HepG2 (cell line): ENCODE measurements around the gene C1GALT1. TPM values are rescaled to one million over a fixed set of nuclear protein-coding genes. Genes with fewer than 3 reads are reported as not detected.

Experiments
- ATAC-seq: fragments of 200-7000 bp; cut with Tn5 transposase; 3 replicates; pipeline ENCODE4 v1.9.1; 2020; ENCODE audit warnings: mild to moderate bottlenecking, moderate library complexity
- BruUV-seq: library from RNA; stranded (reverse); fragments of 400-500 nt; replicated peaks from 2 replicates; lab custom pipeline; 2021; lab: Mats Ljungman, UMichigan
- CTCF ChIA-PET: fragments of 300-600 bp; formaldehyde crosslinking; extraction: SDS; loops from one replicate; lab custom pipeline; 2021; ENCODE audit warnings: low total read pairs, inconsistent platforms, low intra/inter-chr PET ratio; lab: Yijun Ruan, JAX
- POLR2A ChIA-PET: fragments of 350-600 bp; sonication (Branson Sonifier 250); formaldehyde crosslinking; loops from one replicate; lab custom pipeline; 2020; ENCODE audit warnings: antibody characterized with exemption, inconsistent platforms; lab: Yijun Ruan, JAX
- DNase-seq: peaks from one replicate; pipeline ENCODE4 v3.0.0-alpha.2; 2015; ENCODE audit warnings: low spot score
- FAIRE-seq: peaks from 3 replicates; lab custom pipeline; 2011; peaks lifted over from hg19 to GRCh38; lab: Jason Lieb, UNC
- H2AFZ ChIP-seq: one replicate; pipeline ENCODE4 v1.6.1; 2011; ENCODE audit warnings: low read length, inconsistent platforms
- H3K27ac ChIP-seq: fragments of 300-600 bp; 3 replicates; pipeline ENCODE4 v1.8.0; 2011; ENCODE audit warnings: mixed run types, mild to moderate bottlenecking, mixed read lengths, low read length, inconsistent platforms; ENCODE audit not compliant: insufficient read depth; ENCODE audit errors: extremely low read length
- H3K27me3 ChIP-seq, 2 experiments: fragments of 200-600 bp in 1 of 2; 2 replicates in 1 of 2; 3 replicates in 1 of 2; pipeline versions ENCODE4 v1.6.0 to v1.8.0; 2011; ENCODE audit warnings: low read length in 2 of 2, mild to moderate bottlenecking in 2 of 2, moderate library complexity in 2 of 2, inconsistent platforms in 1 of 2; ENCODE audit not compliant: insufficient read depth in 2 of 2, control insufficient read depth in 1 of 2
- H3K36me3 ChIP-seq, 2 experiments: fragments of 200-600 bp in 1 of 2; replicated peaks in 1 of 2; 2 replicates in 1 of 2; 3 replicates in 1 of 2; pipeline versions ENCODE4 v1.5.1 to v1.8.0; 2011; ENCODE audit warnings: low read length in 2 of 2, inconsistent platforms in 1 of 2; ENCODE audit not compliant: insufficient read depth in 2 of 2, control insufficient read depth in 1 of 2
- H3K4me1 ChIP-seq: 2 replicates; pipeline ENCODE4 v1.5.1; 2012; ENCODE audit warnings: low read length, inconsistent platforms; ENCODE audit not compliant: insufficient read depth
- H3K4me2 ChIP-seq: 2 replicates; pipeline ENCODE4 v1.6.0; 2011; ENCODE audit warnings: low read depth, low read length, inconsistent platforms
- H3K4me3 ChIP-seq, 3 experiments: fragments of 200-600 bp in 1 of 3; sonication (generic), shearing (Covaris generic) in 1 of 3; replicated peaks in 1 of 3; 2 replicates each; pipeline ENCODE4 v1.5.1; 2011 to 2016; ENCODE audit warnings: low read length in 3 of 3, inconsistent platforms in 2 of 3, low read depth in 2 of 3, mild to moderate bottlenecking in 2 of 3, control low read depth in 1 of 3, mixed read lengths in 1 of 3; ENCODE audit not compliant: insufficient read depth in 1 of 3
- H3K79me2 ChIP-seq: one replicate; pipeline ENCODE4 v1.6.1; 2011; ENCODE audit warnings: low read length, inconsistent platforms; ENCODE audit not compliant: insufficient read depth
- H3K9ac ChIP-seq: 2 replicates; pipeline ENCODE4 v1.6.0; 2011; ENCODE audit warnings: mild to moderate bottlenecking, low read depth, low read length, inconsistent platforms; ENCODE audit not compliant: insufficient read depth
- H3K9me3 ChIP-seq: 2 replicates; pipeline ENCODE4 v1.5.1; 2012; ENCODE audit warnings: mild to moderate bottlenecking, low read length
- H4K20me1 ChIP-seq: 2 replicates; pipeline ENCODE4 v1.6.0; 2011; ENCODE audit warnings: inconsistent platforms, mild to moderate bottlenecking, low read length, moderate library complexity; ENCODE audit not compliant: insufficient read depth
- ESRRA ChIP-seq: sonication (generic); formaldehyde crosslinking; IDR thresholded peaks from 2 replicates; pipeline ENCODE4 v1.5.1; 2020; ENCODE audit warnings: mild to moderate bottlenecking, low read depth, missing genetic modification reagents
- FOSL2 ChIP-seq: sonication (generic); formaldehyde crosslinking; IDR thresholded peaks from 2 replicates; pipeline ENCODE4 v1.4.0; 2020; ENCODE audit warnings: missing genetic modification reagents
- HNF4G ChIP-seq, 2 experiments: sonication (generic) in 1 of 2; formaldehyde crosslinking in 1 of 2; IDR thresholded peaks; 2 replicates each; pipeline versions ENCODE4 v1.4.0 to v1.6.1; 2011 to 2020; ENCODE audit warnings: borderline replicate concordance in 2 of 2, low read depth in 2 of 2, mild to moderate bottlenecking in 2 of 2, low read length in 1 of 2, missing genetic modification reagents in 1 of 2, moderate library complexity in 1 of 2
- KLF16 ChIP-seq, 2 experiments: sonication (generic) in 1 of 2; formaldehyde crosslinking in 1 of 2; IDR thresholded peaks; 2 replicates each; pipeline versions ENCODE4 v1.6.1 to v1.8.0; 2016 to 2023; ENCODE audit warnings: missing genetic modification reagents in 2 of 2, missing compliant biosample characterization in 1 of 2
- MIER3 ChIP-seq: IDR thresholded peaks from 2 replicates; pipeline ENCODE4 v1.6.1; 2016; ENCODE audit warnings: missing compliant biosample characterization, borderline replicate concordance
- MTF1 ChIP-seq: sonication (generic); formaldehyde crosslinking; IDR thresholded peaks from 2 replicates; pipeline ENCODE4 v1.5.0; 2020; ENCODE audit warnings: missing genetic modification reagents
- NCOR1 ChIP-seq: fragments of 200-600 bp; sonication (generic); IDR thresholded peaks from 2 replicates; pipeline ENCODE4 v1.7.0; 2017; ENCODE audit warnings: antibody characterized with exemption, low read length, borderline replicate concordance
- POGZ ChIP-seq: sonication (generic); formaldehyde crosslinking; IDR thresholded peaks from 2 replicates; pipeline ENCODE4 v1.4.0; 2020; ENCODE audit warnings: mild to moderate bottlenecking, missing genetic modification reagents
- RFX5 ChIP-seq: IDR thresholded peaks from 2 replicates; pipeline ENCODE4 v1.6.1; 2011; ENCODE audit warnings: low read depth, low read length, improper control_type of control experiment
- RORA ChIP-seq: sonication (generic); formaldehyde crosslinking; IDR thresholded peaks from 2 replicates; pipeline ENCODE4 v1.5.0; 2020; ENCODE audit warnings: mild to moderate bottlenecking, missing genetic modification reagents, moderate library complexity
- SAFB2 ChIP-seq: sonication (generic); formaldehyde crosslinking; IDR thresholded peaks from 2 replicates; pipeline ENCODE4 v1.5.1; 2020; ENCODE audit warnings: missing genetic modification reagents, low read depth, mild to moderate bottlenecking, borderline replicate concordance
- SKI ChIP-seq: fragments of 450-650 bp; IDR thresholded peaks from one replicate; pipeline ENCODE4 v1.6.1; 2018; ENCODE audit warnings: mild to moderate bottlenecking; ENCODE audit not compliant: partially characterized antibody
- SOX13 ChIP-seq, 3 experiments: fragments of 450-650 bp in 1 of 3; sonication (generic) in 1 of 3; formaldehyde crosslinking in 1 of 3; IDR thresholded peaks in 2 of 3; conservative IDR thresholded peaks in 1 of 3; 2 replicates each; pipeline versions ENCODE4 v1.5.0 to v1.6.1; 2016 to 2020; ENCODE audit warnings: antibody characterized with exemption in 1 of 3, mild to moderate bottlenecking in 1 of 3, missing compliant biosample characterization in 1 of 3, missing genetic modification reagents in 1 of 3, moderate library complexity in 1 of 3
- STAG1 ChIP-seq: sonication (generic); formaldehyde crosslinking; IDR thresholded peaks from 2 replicates; pipeline ENCODE4 v1.4.0; 2020; ENCODE audit warnings: missing genetic modification reagents
- TEAD3 ChIP-seq: optimal IDR thresholded peaks from 2 replicates; pipeline ENCODE3; 2016; ENCODE audit warnings: borderline replicate concordance
- ZC3H4 ChIP-seq: sonication (generic); formaldehyde crosslinking; IDR thresholded peaks from 2 replicates; pipeline ENCODE4 v1.4.0; 2020; ENCODE audit warnings: missing genetic modification reagents, borderline replicate concordance
- ZNF124 ChIP-seq: sonication (generic); formaldehyde crosslinking; IDR thresholded peaks from 2 replicates; pipeline ENCODE4 v1.4.0; 2020; ENCODE audit warnings: missing genetic modification reagents
- ZNF614 ChIP-seq: IDR thresholded peaks from 2 replicates; pipeline ENCODE4 v1.6.1; 2018; ENCODE audit warnings: missing biosample characterization, missing genetic modification reagents, inconsistent platforms, borderline replicate concordance
- ZNF891 ChIP-seq: sonication (generic); formaldehyde crosslinking; IDR thresholded peaks from 2 replicates; pipeline ENCODE4 v1.5.0; 2020; ENCODE audit warnings: mild to moderate bottlenecking, missing genetic modification reagents
- ZSCAN9 ChIP-seq: IDR thresholded peaks from 2 replicates; pipeline ENCODE4 v1.6.1; 2016; ENCODE audit warnings: borderline replicate concordance
- WGBS: methylation state at CpG from one replicate; pipeline ENCODE4 v1.1.6; 2017; ENCODE audit warnings: low lambda C conversion rate; 5-methylcytosine and 5-hydroxymethylcytosine counted together
- in situ Hi-C: cut with HindIII; loops from 2 replicates; pipeline ENCODE4 v1.10.0; 2017; ENCODE audit warnings: low pct_unique_long_range_greater_than_20kb; ENCODE audit not compliant: extremely low pct_ligation_motif_present
- intact Hi-C: fragments of 100-400 bp; cut with micrococcal nuclease; formaldehyde crosslinking; loops from one replicate; pipeline ENCODE4 v1.10.0; 2022; ENCODE audit not compliant: unreplicated experiment
- polyA plus RNA-seq, 8 experiments: library from polyadenylated mRNA; depleted of rRNA in 3 of 8; stranded (reverse) in 7 of 8; unstranded in 1 of 8; fragments of >200 nt; fragmentation: Illumina TruSeq in 4 of 8; extraction: Trizol in 4 of 8; gene quantifications; 2 replicates each; pipeline versions ENCODE4 v1.2.1 to v1.2.3, GENCODE V29; 2011 to 2016; ENCODE audit warnings: low read depth in 4 of 8, missing spikeins in 1 of 8, mixed read lengths in 1 of 8; ENCODE audit not compliant: insufficient read depth in 1 of 8
- total RNA-seq, 5 experiments: library from RNA; depleted of rRNA; stranded (reverse); fragments of >200 nt; fragmentation: Illumina TruSeq; extraction: Trizol; gene quantifications; 2 replicates each; pipeline ENCODE4 v1.2.3, GENCODE V29; 2016; ENCODE audit warnings: low read depth in 1 of 5
- TF ChIP-seq, protein P1 (sequence below): sonication (generic); formaldehyde crosslinking; IDR thresholded peaks from 2 replicates; pipeline ENCODE4 v1.9.0; 2021; ENCODE audit warnings: missing genetic modification reagents, borderline replicate concordance

The C1GALT1 gene
- total and polyA plus RNA-seq, 2 of the 13 experiments (the other 11 are each of a cell fraction or from before 2014, with no cell fraction given), result 57.1 to 65.9 TPM

DNA sequence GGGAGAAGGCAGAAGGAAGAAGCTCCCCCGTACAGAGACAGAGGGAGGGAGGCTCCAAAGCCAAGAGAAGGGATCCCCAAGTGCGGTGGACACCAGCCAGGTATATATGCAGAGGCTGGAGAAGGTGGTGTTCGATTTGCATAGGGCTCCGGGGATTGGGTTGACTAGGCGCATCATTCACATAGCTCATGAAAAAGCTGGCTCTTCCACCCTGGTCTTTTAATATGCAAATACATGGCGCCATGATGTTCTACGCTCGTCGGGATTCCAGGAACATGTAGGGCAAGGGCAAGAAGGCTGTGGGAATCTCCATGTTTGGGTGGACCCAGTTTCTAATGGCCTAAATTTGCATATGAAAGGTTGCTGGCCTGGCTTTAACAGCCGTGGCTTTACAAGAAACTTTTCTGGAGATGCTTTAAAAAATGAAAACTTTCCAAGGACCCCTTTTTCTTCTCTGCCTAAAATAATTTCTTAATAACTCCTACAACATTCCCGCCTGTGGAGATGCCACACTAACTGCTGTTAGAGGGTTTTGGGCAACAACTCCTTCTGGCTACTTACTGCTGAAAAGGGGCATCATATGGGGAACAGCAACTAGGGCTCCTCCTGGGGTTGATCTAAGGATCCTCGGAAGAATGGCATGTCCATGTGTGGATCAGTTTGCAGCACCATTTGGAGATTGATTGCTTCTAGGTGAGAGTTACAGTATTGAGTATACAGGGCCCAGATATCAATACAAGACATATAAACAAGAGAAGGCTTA, 28.3 kb downstream of the C1GALT1 start (continued):
- TF ChIP-seq ZNF891 (CRISPR knock-in tag), result no peak
- TF ChIP-seq ZSCAN9 (CRISPR knock-in tag), result no peak
- no peak for TF ChIP-seq RORA (CRISPR knock-in tag)

DNA sequence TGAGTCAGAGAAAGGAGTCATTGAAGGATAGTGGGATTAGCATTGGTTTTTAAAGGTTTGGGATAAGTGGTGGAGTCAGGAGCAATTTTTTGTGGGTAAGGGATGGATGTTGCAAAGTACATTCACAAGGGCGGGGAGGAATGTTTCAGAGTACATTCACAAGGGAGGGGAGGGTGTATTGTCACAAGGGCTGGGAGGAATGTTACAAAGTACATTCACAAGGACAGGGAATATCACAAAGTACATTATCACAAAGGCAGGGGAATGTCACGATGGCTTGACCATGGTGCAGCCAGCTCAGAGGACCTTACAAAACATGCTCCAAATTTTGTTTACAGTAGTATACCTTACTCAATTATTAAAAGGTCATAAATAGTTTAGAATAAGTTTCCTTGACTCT, 30.3 kb downstream of the C1GALT1 start:
- ChIA-PET POLR2A (no interaction called here), CTCF (no interaction called here)
- peaks cover 7 to 47% of the 10 kb centered on the region in 2 experiments for H3K36me3 ChIP-seq
- H4K20me1 ChIP-seq, result peaks cover 38% of the 10 kb centered on the region
- H3K4me1 ChIP-seq, result peaks cover 25% of the 10 kb centered on the region
- FAIRE-seq (no peak), ATAC-seq (peak; percentile 76), DNase-seq (peak; percentile 80)
- BruUV-seq, result no TSS peak
- intact Hi-C loops, result no loop called here
- H3K4me3 ChIP-seq, result no peak overlapping the region
- WGBS, result 63% methylated on average over 2 of the region's 2 CpGs
- no peak overlapping the region for H3K4me2 ChIP-seq
- peaks cover 10% of the 10 kb centered on the region for H3K9me3 ChIP-seq
- in situ Hi-C loops, result no loop called here
- no peak overlapping the region for H3K9ac ChIP-seq
- H3K79me2 ChIP-seq, result peaks cover 93% of the 10 kb centered on the region
- H2AFZ ChIP-seq, result no peak overlapping the region
- no peaks in the 10 kb centered on the region for H3K27me3 ChIP-seq
- H3K27ac ChIP-seq, result peak overlapping the region; percentile 34
- TF ChIP-seq SOX13 (IDR thresholded peaks at IDR 0.05) (no peak), SOX13 (CRISPR knock-in tag; conservative IDR thresholded peaks at IDR 0.05 in 1 of 2, IDR thresholded peaks at IDR 0.05 in 1 of 2) (peak in 1 of 2 experiments; percentile 59; a peak in 1 of 4 replicates), SAFB2 (CRISPR knock-in tag) (no peak), SKI (no peak), STAG1 (CRISPR knock-in tag) (no peak), ZNF614 (0 out of 2 replicates have a peak, but pooled peaks have one; percentile 35), FOSL2 (CRISPR knock-in tag) (0 out of 2 replicates have a peak, but pooled peaks have one; percentile 24), RFX5 (no peak), ESRRA (CRISPR knock-in tag) (peak; percentile 70), ZNF124 (CRISPR knock-in tag) (no peak), HNF4G (IDR thresholded peaks at IDR 0.05; ENCODE audit: borderline replicate concordance, low read depth, low read length) (peak; percentile 32; the same call in 1 of the 2 replicates), HNF4G (CRISPR knock-in tag; IDR thresholded peaks at IDR 0.05; ENCODE audit: borderline replicate concordance, low read depth) (no peak), MIER3 (CRISPR knock-in tag) (no peak), KLF16 (CRISPR knock-in tag; IDR thresholded peaks at IDR 0.05) (no peak), NCOR1 (0 out of 2 replicates have a peak, but pooled peaks have one; percentile 42), ZC3H4 (CRISPR knock-in tag) (no peak), TEAD3 (CRISPR knock-in tag) (peak; percentile 95), POGZ (CRISPR knock-in tag) (peak; percentile 71), MTF1 (no peak)
- TF ChIP-seq, protein P1, sequence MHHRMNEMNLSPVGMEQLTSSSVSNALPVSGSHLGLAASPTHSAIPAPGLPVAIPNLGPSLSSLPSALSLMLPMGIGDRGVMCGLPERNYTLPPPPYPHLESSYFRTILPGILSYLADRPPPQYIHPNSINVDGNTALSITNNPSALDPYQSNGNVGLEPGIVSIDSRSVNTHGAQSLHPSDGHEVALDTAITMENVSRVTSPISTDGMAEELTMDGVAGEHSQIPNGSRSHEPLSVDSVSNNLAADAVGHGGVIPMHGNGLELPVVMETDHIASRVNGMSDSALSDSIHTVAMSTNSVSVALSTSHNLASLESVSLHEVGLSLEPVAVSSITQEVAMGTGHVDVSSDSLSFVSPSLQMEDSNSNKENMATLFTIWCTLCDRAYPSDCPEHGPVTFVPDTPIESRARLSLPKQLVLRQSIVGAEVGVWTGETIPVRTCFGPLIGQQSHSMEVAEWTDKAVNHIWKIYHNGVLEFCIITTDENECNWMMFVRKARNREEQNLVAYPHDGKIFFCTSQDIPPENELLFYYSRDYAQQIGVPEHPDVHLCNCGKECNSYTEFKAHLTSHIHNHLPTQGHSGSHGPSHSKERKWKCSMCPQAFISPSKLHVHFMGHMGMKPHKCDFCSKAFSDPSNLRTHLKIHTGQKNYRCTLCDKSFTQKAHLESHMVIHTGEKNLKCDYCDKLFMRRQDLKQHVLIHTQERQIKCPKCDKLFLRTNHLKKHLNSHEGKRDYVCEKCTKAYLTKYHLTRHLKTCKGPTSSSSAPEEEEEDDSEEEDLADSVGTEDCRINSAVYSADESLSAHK (CRISPR knock-in tag), result no peak
